GM23338 (cell line): ENCODE results near the gene GLIS2.

Experiments
- CREB1 ChIP-seq: fragments of 250-450 bp; sonication (Bioruptor Pico); IDR thresholded peaks from 2 replicates; pipeline ENCODE4 v1.5.0; 2020; ENCODE audit warnings: low read depth, mild to moderate bottlenecking, moderate library complexity
- CTCF ChIP-seq, 2 experiments: fragments of 200-600 bp in 1 of 2; sonication (generic) in 1 of 2; conservative IDR thresholded peaks; 2 replicates each; pipeline versions ENCODE4 v1.5.1 to v1.6.1; 2016 to 2017; ENCODE audit warnings: antibody characterized with exemption in 2 of 2, low read depth in 2 of 2, mild to moderate bottlenecking in 2 of 2, moderate library complexity in 1 of 2
- EZH2 ChIP-seq: fragments of 200-600 bp; sonication (generic); IDR thresholded peaks from one replicate; pipeline ENCODE4 v1.8.0; 2017; ENCODE audit warnings: antibody characterized with exemption, mild to moderate bottlenecking, low read depth; ENCODE audit not compliant: unreplicated experiment
- EZH2phosphoT487 ChIP-seq: fragments of 200-600 bp; sonication (generic); IDR thresholded peaks from one replicate; pipeline ENCODE4 v1.8.1; 2018; ENCODE audit warnings: antibody characterized with exemption; ENCODE audit not compliant: unreplicated experiment
- JUNB ChIP-seq: IDR thresholded peaks from one replicate; pipeline ENCODE4 v1.6.1; 2016; ENCODE audit warnings: antibody characterized with exemption; ENCODE audit not compliant: unreplicated experiment
- NANOG ChIP-seq: IDR thresholded peaks from 2 replicates; pipeline ENCODE4 v1.6.1; 2016; ENCODE audit warnings: antibody characterized with exemption, borderline replicate concordance
- POLR2AphosphoS5 ChIP-seq: IDR thresholded peaks from 2 replicates; pipeline ENCODE4 v1.6.1; 2016; ENCODE audit warnings: antibody characterized with exemption, low read depth
- STAT1 ChIP-seq: IDR thresholded peaks from one replicate; pipeline ENCODE4 v1.6.1; 2016; ENCODE audit warnings: antibody characterized with exemption; ENCODE audit not compliant: unreplicated experiment
- ZNF114 ChIP-seq: fragments of 250-450 bp; sonication (Bioruptor Pico); IDR thresholded peaks from 2 replicates; pipeline ENCODE4 v1.5.0; 2020; ENCODE audit warnings: mild to moderate bottlenecking, moderate library complexity
- ZNF462 ChIP-seq: fragments of 250-450 bp; sonication (Bioruptor Pico); IDR thresholded peaks from 2 replicates; pipeline ENCODE4 v1.5.0; 2020; ENCODE audit warnings: mild to moderate bottlenecking, moderate library complexity
- TF ChIP-seq, protein P1 (sequence below): IDR thresholded peaks from one replicate; pipeline ENCODE4 v1.6.1; 2018; ENCODE audit warnings: antibody characterized with exemption; ENCODE audit not compliant: unreplicated experiment

GRCh38 chr16:4364196-4365013 is 48.5 kb downstream of the GLIS2 start:
- TF ChIP-seq POLR2AphosphoS5 (no peak), CTCF (conservative IDR thresholded peaks at IDR 0.05; ENCODE audit: low read depth in 2 of 2) (no peak), ZNF462 (no peak), EZH2phosphoT487 (no peak), EZH2 (no peak), CREB1 (no peak), JUNB (no peak), STAT1 (no peak), NANOG (no peak), ZNF114 (CRISPR knock-in tag) (no peak)
- TF ChIP-seq, protein P1, sequence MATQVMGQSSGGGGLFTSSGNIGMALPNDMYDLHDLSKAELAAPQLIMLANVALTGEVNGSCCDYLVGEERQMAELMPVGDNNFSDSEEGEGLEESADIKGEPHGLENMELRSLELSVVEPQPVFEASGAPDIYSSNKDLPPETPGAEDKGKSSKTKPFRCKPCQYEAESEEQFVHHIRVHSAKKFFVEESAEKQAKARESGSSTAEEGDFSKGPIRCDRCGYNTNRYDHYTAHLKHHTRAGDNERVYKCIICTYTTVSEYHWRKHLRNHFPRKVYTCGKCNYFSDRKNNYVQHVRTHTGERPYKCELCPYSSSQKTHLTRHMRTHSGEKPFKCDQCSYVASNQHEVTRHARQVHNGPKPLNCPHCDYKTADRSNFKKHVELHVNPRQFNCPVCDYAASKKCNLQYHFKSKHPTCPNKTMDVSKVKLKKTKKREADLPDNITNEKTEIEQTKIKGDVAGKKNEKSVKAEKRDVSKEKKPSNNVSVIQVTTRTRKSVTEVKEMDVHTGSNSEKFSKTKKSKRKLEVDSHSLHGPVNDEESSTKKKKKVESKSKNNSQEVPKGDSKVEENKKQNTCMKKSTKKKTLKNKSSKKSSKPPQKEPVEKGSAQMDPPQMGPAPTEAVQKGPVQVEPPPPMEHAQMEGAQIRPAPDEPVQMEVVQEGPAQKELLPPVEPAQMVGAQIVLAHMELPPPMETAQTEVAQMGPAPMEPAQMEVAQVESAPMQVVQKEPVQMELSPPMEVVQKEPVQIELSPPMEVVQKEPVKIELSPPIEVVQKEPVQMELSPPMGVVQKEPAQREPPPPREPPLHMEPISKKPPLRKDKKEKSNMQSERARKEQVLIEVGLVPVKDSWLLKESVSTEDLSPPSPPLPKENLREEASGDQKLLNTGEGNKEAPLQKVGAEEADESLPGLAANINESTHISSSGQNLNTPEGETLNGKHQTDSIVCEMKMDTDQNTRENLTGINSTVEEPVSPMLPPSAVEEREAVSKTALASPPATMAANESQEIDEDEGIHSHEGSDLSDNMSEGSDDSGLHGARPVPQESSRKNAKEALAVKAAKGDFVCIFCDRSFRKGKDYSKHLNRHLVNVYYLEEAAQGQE, result no peak
